NCI-H510A (cell line): Measurements from ENCODE around the gene OPCML.

Experiments
- DNase-seq: peaks from one replicate; lab custom pipeline; 2025; lab: John Stamatoyannopoulos, UW

OPCML gene

DNA sequence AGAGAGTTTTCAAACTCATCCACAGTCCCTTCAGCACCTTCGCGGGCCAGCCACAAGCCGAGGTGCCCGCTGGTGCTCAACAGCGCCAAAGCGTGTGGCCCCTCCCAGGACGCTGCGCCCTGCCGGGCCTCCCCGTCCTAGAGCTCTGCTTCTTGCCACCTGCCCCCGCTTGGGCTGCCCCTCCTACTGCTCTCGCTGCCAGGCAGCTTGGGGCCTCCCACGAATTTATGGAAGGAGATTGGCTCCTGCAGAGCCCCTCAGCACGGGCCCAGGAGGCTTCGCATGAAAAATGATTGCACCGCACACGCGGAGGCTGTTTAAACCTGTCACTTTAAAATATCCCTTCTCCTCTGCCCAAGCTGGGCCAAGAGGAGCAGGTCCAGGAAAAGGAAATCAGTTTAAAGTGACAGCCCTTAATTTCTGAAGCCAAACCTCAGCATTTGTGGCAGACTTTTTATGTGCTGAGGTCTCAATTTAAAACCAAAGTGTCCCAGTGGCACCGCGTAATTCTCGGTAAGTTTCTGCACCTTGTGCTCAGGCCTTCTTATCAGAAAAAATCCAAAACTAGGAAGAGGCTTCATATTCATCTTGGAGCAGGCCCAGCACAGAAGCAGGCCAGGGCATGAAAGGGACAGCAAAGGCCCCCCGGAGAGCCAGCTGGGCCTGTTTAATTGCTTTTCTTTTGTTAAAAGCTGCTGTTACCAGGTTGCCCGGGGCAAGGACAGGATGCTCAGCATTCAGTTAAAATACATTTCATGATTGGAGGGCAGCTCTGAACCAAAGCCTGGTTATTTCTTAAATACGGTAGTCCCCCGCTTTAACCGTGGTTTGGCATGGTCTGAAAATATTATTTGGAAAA lies 303.6 kb downstream of the OPCML start:
- no peak for DNase-seq

- no peak for DNase-seq
Observed at GRCh38 chr11:133227632-133228111, 304.6 kb downstream of the OPCML start.

- DNase-seq = no peak
Observed at GRCh38 chr11:133224271-133224670, 308.0 kb downstream of the OPCML start.

DNA sequence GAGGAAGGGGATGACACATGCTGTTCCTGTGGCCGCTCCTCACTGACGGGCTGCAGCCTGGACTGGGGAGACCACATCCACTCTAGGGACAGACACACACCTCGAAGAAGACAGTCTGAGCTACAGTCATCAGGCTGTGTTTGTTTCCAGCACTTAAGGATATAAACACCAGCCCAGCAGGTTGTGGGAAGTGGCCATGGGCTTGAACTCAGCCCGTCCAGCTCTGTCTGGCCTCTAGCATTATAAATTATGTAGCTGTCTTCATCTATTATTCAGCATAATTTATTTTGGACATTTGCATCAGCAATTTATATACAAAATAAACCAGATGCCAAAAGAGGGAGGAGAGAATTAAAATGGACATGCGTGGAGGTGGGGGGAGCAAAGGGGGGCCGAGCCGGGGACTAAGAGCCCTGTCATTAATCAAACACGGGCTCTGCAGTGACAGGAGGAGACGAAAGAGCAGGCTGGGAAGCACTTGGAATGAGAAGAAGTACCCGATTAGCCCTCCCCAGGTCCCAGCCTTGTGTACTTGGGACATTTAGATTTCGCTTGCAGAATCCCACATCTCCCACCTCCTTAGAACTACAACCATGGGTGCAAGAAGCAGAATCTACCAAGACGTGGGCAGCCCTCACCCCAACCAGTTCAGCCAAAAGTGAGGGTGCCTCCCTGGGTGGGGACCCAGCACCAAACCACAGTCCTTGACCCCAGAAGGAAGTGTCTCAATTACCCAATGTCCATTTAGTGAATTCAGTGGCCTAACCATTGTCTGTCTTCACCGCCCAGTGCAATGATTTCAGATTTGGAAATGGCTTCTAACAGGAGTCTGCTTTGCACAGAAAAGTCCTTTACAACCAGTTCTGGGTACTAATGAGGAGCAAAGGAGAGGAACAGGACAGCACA lies 309.6 kb downstream of the OPCML start:
- DNase-seq = no peak

GRCh38 chr11:133219543-133219942 lies 312.8 kb downstream of the OPCML start:
- no peak for DNase-seq

DNA sequence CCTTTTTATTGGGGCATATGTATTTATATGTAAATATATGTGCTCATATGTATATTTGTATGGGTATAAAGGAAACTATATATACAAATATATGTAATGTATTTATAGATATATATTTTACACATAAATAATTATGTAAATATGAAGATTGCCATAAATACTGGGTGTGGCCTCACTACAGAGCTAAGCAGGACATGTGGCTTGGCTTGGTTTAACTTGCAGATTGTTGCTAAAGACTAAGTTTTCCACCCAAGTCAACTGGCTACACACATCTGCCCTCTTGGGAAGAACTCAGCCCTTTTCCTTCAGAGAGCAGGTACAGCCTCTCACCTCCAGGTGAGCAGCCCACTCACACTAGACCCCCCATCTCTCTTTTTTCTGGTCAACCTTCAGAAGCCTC lies 315.5 kb downstream of the OPCML start:
- DNase-seq = no peak

GRCh38 chr11:133215596-133216230 lies 316.6 kb downstream of the OPCML start:
- no peak for DNase-seq

DNA sequence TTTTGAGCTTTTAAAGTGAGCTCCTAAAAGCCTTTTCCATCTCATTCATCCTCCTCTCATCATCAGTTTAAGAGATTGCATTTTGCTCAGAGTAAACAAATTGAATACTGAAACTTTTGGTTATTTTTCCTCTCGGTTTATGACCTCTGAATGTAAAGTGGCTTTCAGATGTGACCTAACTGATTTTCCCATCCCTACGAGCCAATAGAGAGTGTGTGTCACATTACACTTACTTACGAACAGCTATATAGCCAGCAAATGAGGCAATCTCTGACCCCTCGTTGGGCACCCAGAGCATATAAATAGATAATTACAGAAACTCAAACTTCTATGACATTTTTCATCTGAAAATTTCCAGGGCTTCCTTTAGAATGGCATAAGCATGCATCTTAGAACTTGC lies 317.7 kb downstream of the OPCML start:
- DNase-seq = no peak

- DNase-seq = no peak
Observed at GRCh38 chr11:133212201-133212600, 320.1 kb downstream of the OPCML start.

- DNase-seq = no peak
Observed at GRCh38 chr11:133207995-133208394, 324.3 kb downstream of the OPCML start.

- no peak for DNase-seq
Observed at GRCh38 chr11:133206313-133207005, 325.8 kb downstream of the OPCML start.

DNA sequence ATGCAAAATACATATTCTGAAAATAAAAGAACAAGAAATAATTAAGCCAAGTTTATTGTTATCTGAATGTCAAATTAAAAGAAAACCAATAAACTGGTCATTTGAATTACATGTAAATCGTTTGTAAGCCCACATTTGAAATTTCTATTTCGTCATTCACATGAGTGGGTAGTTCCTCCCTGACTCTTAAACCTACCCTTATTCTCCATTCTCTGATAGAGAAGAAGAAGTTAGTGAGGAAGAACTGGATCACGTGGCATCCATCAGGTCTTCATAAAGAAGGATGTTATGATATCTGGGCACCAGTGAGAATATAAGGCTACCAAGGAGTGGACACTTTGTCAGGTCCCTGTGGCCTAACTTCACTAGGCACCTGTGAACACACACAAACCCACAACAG lies 328.1 kb downstream of the OPCML start:
- no peak for DNase-seq

DNA sequence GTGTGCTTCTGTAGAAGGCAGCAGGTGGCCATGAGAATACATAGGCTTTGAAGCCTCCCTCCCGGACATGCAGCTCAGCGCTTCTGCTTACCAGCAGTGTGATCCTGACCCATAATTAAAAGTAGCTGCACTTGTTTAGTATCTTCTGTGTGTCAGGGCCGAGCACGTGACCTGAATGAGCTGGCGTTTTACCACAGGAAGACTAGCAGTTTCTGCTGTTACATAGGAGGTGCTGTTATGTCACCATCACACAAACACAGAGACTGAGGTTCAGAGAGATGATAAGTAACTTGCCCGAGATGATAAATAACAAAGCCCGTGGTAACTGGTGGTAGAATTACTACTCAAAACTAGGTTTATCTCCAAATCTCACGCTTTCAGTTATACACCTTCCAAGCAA lies 329.5 kb downstream of the OPCML start:
- no peak for DNase-seq

DNA sequence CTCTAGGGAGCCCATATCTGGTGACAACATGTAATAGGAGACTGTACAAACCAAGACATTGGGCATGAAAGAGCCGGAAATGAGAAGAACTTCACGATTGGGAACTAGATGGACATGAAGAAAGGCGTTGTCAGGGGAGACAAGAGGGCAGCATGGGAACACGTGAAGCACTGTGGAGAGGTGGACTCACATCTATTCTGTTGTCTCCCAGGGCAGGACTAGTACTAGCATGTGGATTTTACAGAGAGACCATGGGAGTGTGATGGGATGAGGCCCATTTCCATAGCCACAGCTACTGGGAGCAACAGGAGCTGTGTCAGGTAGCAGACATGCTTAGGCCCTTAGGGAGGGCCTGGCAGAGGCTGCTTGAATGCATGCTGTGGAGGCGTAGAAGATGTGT lies 333.9 kb downstream of the OPCML start:
- no peak for DNase-seq

DNA sequence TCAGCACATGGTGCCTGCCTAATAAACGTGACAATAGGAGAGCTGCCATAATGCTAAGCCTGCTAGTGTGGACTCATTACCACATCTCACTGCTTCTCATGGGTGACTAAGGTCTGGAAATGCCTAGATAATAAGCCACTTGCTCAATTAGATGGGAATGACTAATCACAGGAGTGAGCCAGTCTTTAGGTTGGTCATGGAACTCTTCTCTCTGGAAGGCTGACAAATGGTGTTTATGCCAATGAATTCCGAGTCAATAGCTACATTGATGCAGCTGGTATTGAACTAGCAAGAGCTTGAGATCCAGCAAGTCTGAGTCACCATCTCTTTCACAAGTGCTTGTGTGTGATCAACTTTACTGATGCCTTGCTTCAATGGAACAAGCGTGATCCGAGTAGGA lies 334.9 kb downstream of the OPCML start:
- no peak for DNase-seq

DNA sequence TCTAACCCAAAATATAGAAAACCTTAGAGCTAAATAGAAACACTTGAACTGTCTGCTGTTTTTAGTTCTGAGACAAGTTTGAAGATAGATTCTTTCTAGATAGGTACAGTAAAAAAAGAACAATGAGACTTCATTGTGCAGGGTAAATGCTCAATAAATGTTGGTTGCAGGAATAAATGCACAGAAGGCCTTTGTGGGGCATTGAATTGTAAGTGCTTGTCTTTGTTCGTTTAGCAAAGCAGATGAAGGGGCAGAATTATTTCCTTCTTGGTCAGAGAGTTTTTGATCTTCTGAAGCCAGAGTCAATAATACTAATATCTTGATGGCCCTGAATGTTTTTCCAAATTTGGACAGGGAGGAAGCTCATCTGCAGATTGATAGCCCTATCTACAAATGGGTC lies 340.4 kb downstream of the OPCML start:
- DNase-seq = no peak

DNA sequence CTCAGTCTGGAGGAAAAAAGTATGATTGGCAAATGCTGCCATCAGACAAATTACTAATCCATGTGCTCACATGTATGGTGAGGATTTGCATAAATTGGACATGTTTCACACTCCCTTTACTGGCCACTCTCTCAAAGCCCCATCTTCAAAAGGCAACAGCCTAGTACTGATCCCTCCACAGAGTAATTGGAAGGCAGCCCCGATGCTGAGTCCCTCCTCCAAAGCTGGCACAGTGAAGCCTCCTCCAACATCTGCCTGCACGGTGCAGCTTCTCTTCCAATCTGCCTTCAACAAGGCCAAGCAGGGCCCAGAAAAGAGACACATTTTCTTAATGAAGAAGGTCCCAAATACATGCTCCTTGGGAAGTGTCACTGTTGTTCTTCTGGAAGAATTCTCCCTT lies 350.6 kb downstream of the OPCML start:
- no peak for DNase-seq

GRCh38 chr11:133181066-133181465 lies 351.2 kb downstream of the OPCML start:
- no peak for DNase-seq

GRCh38 chr11:133180201-133180600 lies 352.1 kb downstream of the OPCML start:
- DNase-seq = no peak

DNA sequence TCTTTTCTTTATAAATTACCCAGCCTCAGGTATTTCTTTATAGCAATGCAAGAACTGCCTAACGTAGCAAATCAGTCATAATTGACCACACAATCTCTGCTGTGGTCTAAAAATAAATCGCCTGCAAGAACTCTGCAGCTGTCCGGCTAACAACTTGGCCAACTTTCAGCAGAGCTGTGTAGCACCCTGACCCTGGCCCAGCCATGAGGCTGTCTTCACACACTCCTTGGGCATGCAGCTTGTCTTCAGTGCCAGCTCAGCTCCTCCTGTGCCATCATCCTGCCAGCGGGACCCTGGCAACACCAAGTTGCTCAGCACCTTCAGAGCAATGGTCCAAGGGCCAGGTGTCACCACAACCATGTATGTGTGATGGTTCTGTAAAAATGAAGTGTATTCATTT lies 355.6 kb downstream of the OPCML start:
- DNase-seq = no peak

DNA sequence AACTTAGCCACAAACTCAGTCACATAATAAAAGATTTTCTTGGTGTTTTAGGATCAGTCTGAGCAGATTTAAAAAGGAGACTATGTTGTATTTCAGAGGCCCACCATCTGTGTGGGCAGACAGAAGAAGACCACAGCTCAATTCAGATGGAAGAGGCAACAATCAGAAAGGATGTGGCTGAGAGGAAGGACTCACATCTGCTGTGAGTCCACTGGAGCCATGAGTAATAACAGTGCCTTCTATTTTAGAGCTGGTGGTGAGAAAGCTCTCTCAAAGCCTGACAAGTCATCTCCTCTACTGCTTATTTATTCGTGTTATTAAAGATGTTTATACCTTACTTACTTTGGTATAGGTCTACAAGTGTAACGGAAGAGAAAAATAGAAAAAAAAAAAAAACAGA lies 357.2 kb downstream of the OPCML start:
- no peak for DNase-seq
